Psoas muscle (tissue), 8 donors: Measurements from ENCODE around the gene RNASE4. TPM values are rescaled to one million over a fixed set of nuclear protein-coding genes. Genes with fewer than 3 reads are reported as not detected.
"Not testable (repeated sequence)": the region's sequence is repeated elsewhere in the genome, so short reads cannot be mapped to it uniquely, and the experiment has no call there.

ENCODE experiments used
- ATAC-seq, 4 donors: fragments of 200-7000 bp; cut with Tn5 transposase; one replicate each; pipeline ENCODE4 v1.9.1; 2020; ENCODE audit warnings: moderate library complexity in 3 of 4, mild to moderate bottlenecking in 2 of 4
- DNase-seq, 2 donors: peaks; one replicate each; pipeline ENCODE4 v3.0.0-alpha.2; 2020
- H3K27ac ChIP-seq: fragments of 200-600 bp; one replicate; pipeline ENCODE4 v1.8.0; 2022
- H3K27me3 ChIP-seq, 3 donors: fragments of 200-600 bp in 1 of 3; one replicate each; pipeline versions ENCODE4 v1.6.1 to v1.8.0; 2013 to 2022; ENCODE audit warnings: low read length in 2 of 3, mild to moderate bottlenecking in 2 of 3, moderate library complexity in 1 of 3; ENCODE audit not compliant: insufficient read depth in 3 of 3
- H3K36me3 ChIP-seq, 2 donors: fragments of 200-600 bp in 1 of 2; one replicate each; pipeline versions ENCODE4 v1.6.1 to v1.8.0; 2013 to 2022; ENCODE audit warnings: low read depth in 1 of 2, mild to moderate bottlenecking in 1 of 2, moderate library complexity in 1 of 2; ENCODE audit not compliant: insufficient read depth in 1 of 2
- H3K4me1 ChIP-seq: fragments of 200-600 bp; one replicate; pipeline ENCODE4 v1.8.0; 2022
- H3K4me3 ChIP-seq: fragments of 200-600 bp; one replicate; pipeline ENCODE4 v1.8.0; 2022; ENCODE audit warnings: mild to moderate bottlenecking
- H3K9me3 ChIP-seq: fragments of 200-600 bp; one replicate; pipeline ENCODE4 v1.8.0; 2022
- WGBS, 3 donors: extraction: QIAGEN DNeasy Blood & Tissue Kit; methylation state at CpG; one replicate each; pipeline versions ENCODE4 v1.1.6 to v1.1.7; 2013; 5-methylcytosine and 5-hydroxymethylcytosine counted together
- intact Hi-C, 2 donors: fragments of 100-400 bp; cut with DNase I; formaldehyde crosslinking; loops; one replicate each; pipeline versions ENCODE4 v1.11.0 to v1.14.2; 2022
- long read RNA-seq, 2 donors: library from polyadenylated mRNA; unstranded; transcript quantifications; one replicate each; pipeline ENCODE4 v2.0.0, GENCODE V29; 2021
- polyA plus RNA-seq, 3 donors: library from polyadenylated mRNA; stranded (reverse); fragments of 200-250 nt; gene quantifications; one replicate each; pipeline ENCODE4 v1.2.3, GENCODE V29; 2013
- total RNA-seq, 4 donors: library from RNA; stranded (reverse); fragmentation: NEBNext Ultra II Directional in 2 of 4; extraction: Animal tissue kit (Norgen Biotek cat#: 25700) in 2 of 4; gene quantifications; one replicate each; pipeline versions ENCODE4 v1.2.1 to v1.2.4, GENCODE V29; 2021 to 2023
- TF ChIP-seq, protein P1 (sequence below): fragments of 200-600 bp; IDR thresholded peaks from one replicate; pipeline ENCODE4 v1.8.0; 2022; ENCODE audit warnings: antibody characterized with exemption
- donor health status: healthy with polysubstance abuse.
- donor health status: DM: no; HTN: no; CAD: no; lungs with moderate emphysema.
- donor health status: Bipolar disorder and iron deficiency.
- donor health status: healthy.
- donor health status: DM: yes; HTN: yes; CAD: no.
- donor health status: DM: no; HTN: no; CAD: no.
- donor health status: DM: no; HTN: no; CAD: no.
- donor health status: DM: yes; HTN: yes; CAD: no.

Gene RNASE4, protein sequence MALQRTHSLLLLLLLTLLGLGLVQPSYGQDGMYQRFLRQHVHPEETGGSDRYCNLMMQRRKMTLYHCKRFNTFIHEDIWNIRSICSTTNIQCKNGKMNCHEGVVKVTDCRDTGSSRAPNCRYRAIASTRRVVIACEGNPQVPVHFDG
- total RNA-seq: 10 to 100 TPM in 1 of 4 donors, 1 to 10 TPM in 2, under 1 TPM in 1; 0.77 to 11.1 (median 4.2) TPM
- polyA plus RNA-seq: 10 to 100 TPM in 1 of 3 donors, 1 to 10 TPM in 2; 7.6 to 10.7 (median 8.6) TPM
- long read RNA-seq, donor 1, partial matches to known transcripts: 0 of 4 reads
- long read RNA-seq, donor 1, other reads (novel, unspliced or antisense): 1 of 4 reads
- long read RNA-seq, donor 2, transcript RNASE4-203 (2 exons, 2,520 nt): major isoform, 5 of 6 reads
- long read RNA-seq, donor 2, partial matches to known transcripts: 0 of 6 reads
- long read RNA-seq, donor 2, other reads (novel, unspliced or antisense): 1 of 6 reads

DNA sequence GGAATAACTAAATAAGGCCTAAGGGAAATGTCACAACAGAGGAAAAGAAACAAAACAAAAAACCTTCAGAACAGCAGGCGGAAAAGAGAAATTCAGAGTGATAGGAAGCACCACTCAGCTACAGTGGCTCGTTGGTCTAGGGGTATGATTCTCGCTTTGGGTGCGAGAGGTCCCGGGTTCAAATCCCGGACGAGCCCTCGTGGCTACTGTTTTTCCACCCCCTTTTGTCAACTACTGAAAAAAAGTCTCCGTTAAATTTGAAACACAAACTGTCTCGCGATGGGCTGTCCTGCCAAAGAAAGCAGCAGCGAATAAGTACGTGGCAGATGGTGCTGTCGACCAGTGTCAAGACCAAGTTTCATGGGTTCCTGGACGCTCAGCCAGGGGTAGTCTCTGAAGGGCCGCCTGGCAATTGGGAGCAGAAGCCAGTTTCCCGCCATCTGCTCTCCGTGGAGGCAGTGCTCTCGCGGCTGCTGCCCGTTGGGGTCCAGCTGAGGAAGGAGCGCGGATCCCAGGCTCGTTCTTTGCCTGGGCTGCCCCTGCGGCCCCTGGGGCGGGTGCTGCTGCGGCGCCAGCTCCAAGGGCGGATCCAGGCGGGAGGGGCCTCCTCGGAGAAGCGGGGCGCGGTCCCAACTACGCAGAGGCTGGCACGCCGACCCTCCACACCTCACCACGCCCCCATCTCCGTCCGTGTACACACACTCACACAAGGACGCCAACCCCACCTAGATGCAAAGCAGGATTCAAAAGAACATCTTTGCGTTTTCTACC is at the start of gene RNASE4:
TSS of gene RNASE4 (plus strand) at position 670 of the 771 bp plus-strand sequence. CDS start 14,812 bp downstream, outside the sequence.
- Histone ChIP-seq H3K9me3 (no peaks in the 10 kb centered on the region), H3K4me3 (peak within 1 kb of the TSS; percentile 89), H3K4me1 (peaks cover 17% of the 10 kb centered on the region), H3K27ac (peak within 1 kb of the TSS; percentile 99), H3K27me3 (no peaks in the 10 kb centered on the region), H3K36me3 (no peaks in the 10 kb centered on the region)
- WGBS, 3 donors: 0 to 1% (median 0%) methylated on average over 34 to 42 of the region's 42 CpGs
- TF ChIP-seq, protein P1, sequence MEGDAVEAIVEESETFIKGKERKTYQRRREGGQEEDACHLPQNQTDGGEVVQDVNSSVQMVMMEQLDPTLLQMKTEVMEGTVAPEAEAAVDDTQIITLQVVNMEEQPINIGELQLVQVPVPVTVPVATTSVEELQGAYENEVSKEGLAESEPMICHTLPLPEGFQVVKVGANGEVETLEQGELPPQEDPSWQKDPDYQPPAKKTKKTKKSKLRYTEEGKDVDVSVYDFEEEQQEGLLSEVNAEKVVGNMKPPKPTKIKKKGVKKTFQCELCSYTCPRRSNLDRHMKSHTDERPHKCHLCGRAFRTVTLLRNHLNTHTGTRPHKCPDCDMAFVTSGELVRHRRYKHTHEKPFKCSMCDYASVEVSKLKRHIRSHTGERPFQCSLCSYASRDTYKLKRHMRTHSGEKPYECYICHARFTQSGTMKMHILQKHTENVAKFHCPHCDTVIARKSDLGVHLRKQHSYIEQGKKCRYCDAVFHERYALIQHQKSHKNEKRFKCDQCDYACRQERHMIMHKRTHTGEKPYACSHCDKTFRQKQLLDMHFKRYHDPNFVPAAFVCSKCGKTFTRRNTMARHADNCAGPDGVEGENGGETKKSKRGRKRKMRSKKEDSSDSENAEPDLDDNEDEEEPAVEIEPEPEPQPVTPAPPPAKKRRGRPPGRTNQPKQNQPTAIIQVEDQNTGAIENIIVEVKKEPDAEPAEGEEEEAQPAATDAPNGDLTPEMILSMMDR: no peak
- intact Hi-C loops: loop anchor here (5.0 to 10.0 kb wide), 7 partner anchors 52 to 421 kb away; partner anchors contain the start of genes APEX1 (in 1 of the 2), CCNB1IP1 (in 1 of the 2), PIP4P1 (in 1 of the 2) and PNP (in 1 of the 2)
- ATAC-seq (peak; percentile 50 to 67 (median 59)), DNase-seq (peak; percentile 80 to 90)

GRCh38 chr14:20641591-20641990 is 42.8 kb upstream of the RNASE4 start, which contains the start of gene OR6S1:
Gene OR6S1, minus strand, starts transcription at chr14:20641691. Its CDS starts 0 bp downstream, at chr14:20641691.
- H3K9me3 ChIP-seq: no peaks in the 10 kb centered on the region
- H3K27me3 ChIP-seq: peaks cover 0 to 41% (median 7%) of the 10 kb centered on the region in 3 donors
- intact Hi-C loops: no loop called here
- H3K4me3 ChIP-seq: no peak within 1 kb of the TSS
- DNase-seq (no peak), ATAC-seq (no peak)
- H3K4me1 ChIP-seq: no peaks in the 10 kb centered on the region
- 84 to 86% (median 85%) methylated on average over 2 of the region's 2 CpGs for whole genome bisulfite sequencing, 3 donors
- TF ChIP-seq, protein P1: no peak
- no peaks in the 10 kb centered on the region for H3K36me3 ChIP-seq
- H3K27ac ChIP-seq: no peak within 1 kb of the TSS

DNA sequence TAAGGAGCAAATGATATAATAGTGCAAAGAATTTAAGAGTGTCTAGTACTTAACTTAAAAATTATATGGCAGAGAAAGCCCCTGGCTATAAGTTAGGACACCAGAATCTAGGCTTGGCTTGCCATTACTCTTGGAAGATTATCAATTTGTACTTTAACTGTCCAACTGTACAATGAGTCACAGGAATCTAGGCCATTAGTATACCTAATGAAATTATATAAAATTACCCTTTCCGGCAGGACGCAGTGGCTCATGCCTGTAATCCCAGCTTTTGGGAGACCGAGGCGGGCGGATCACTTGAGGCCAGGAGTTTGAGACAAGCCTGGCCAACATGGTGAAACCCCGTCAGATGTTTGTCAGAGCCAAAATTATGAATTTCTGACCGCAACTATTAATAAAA is 42.2 kb upstream of the RNASE4 start:
- WGBS, 3 donors: 82 to 90% (median 83%) methylated on average over 7 of the region's 7 CpGs
- TF ChIP-seq, protein P1: no peak
- Histone ChIP-seq H3K4me1 (no peaks in the 10 kb centered on the region), H3K27me3 (peaks cover 0 to 35% (median 7%) of the 10 kb centered on the region in 3 donors), H3K4me3 (no peak overlapping the region), H3K27ac (no peak overlapping the region), H3K9me3 (no peaks in the 10 kb centered on the region), H3K36me3 (no peaks in the 10 kb centered on the region)
- ATAC-seq (no peak), DNase-seq (no peak)
- intact Hi-C loops: no loop called here

GRCh38 chr14:20642755-20643154 is 41.6 kb upstream of the RNASE4 start:
- H3K36me3 ChIP-seq, H3K4me1 ChIP-seq, H3K4me3 ChIP-seq, ATAC-seq, DNase-seq, intact Hi-C loops, H3K9me3 ChIP-seq, H3K27ac ChIP-seq: not testable (repeated sequence)
- WGBS, 3 donors: 12 to 29% (median 24%) methylated on average over 3 of the region's 3 CpGs
- H3K27me3 ChIP-seq: peaks cover 0 to 30% (median 7%) of the 10 kb centered on the region in 3 donors

DNA sequence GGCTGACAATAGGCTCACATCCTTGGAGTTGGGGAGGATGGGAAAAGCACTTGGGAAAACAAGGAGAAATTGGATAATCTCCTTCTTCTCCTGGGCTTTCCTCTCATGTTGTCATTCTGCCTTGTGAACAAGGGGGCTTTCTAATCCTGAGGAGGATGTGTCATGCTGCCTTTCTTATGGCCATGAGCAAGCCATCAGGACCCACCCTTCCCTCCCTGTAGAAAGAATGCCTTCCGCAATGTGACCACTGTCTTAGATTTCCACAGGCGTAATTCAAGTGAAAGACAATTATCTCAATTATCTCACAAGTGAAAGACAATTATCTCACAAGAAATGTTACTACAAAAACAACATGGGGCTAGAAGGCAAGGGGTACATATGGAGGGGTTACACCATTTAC is 39.8 kb upstream of the RNASE4 start:
- peaks cover 0 to 34% (median 5%) of the 10 kb centered on the region in 3 donors for H3K27me3 ChIP-seq
- ATAC-seq: no peak
- WGBS, 3 donors: 92 to 100% (median 93%) methylated on average over 2 of the region's 2 CpGs

More for the DNA sequence above, 39.8 kb upstream of the RNASE4 start:
- Histone ChIP-seq H3K27ac (no peak overlapping the region), H3K4me3 (no peak overlapping the region), H3K9me3 (no peaks in the 10 kb centered on the region), H3K4me1 (no peaks in the 10 kb centered on the region), H3K36me3 (no peaks in the 10 kb centered on the region)
- TF ChIP-seq, protein P1: no peak
- intact Hi-C loops: no loop called here
- no peak for DNase-seq
